GM23338 (cell line): Measurements from ENCODE around the gene CD4.

Source experiments
- CREB1 ChIP-seq: fragments of 250-450 bp; sonication (Bioruptor Pico); IDR thresholded peaks from 2 replicates; pipeline ENCODE4 v1.5.0; 2020; ENCODE audit warnings: low read depth, mild to moderate bottlenecking, moderate library complexity
- CTCF ChIP-seq, 2 experiments: fragments of 200-600 bp in 1 of 2; sonication (generic) in 1 of 2; conservative IDR thresholded peaks; 2 replicates each; pipeline versions ENCODE4 v1.5.1 to v1.6.1; 2016 to 2017; ENCODE audit warnings: antibody characterized with exemption in 2 of 2, low read depth in 2 of 2, mild to moderate bottlenecking in 2 of 2, moderate library complexity in 1 of 2
- ETS1 ChIP-seq: IDR thresholded peaks from 2 replicates; pipeline ENCODE4 v1.6.1; 2016; ENCODE audit warnings: antibody characterized with exemption
- EZH2 ChIP-seq: fragments of 200-600 bp; sonication (generic); IDR thresholded peaks from one replicate; pipeline ENCODE4 v1.8.0; 2017; ENCODE audit warnings: antibody characterized with exemption, mild to moderate bottlenecking, low read depth; ENCODE audit not compliant: unreplicated experiment
- EZH2phosphoT487 ChIP-seq: fragments of 200-600 bp; sonication (generic); IDR thresholded peaks from one replicate; pipeline ENCODE4 v1.8.1; 2018; ENCODE audit warnings: antibody characterized with exemption; ENCODE audit not compliant: unreplicated experiment
- NANOG ChIP-seq: IDR thresholded peaks from 2 replicates; pipeline ENCODE4 v1.6.1; 2016; ENCODE audit warnings: antibody characterized with exemption, borderline replicate concordance
- POLR2AphosphoS5 ChIP-seq: IDR thresholded peaks from 2 replicates; pipeline ENCODE4 v1.6.1; 2016; ENCODE audit warnings: antibody characterized with exemption, low read depth
- REST ChIP-seq: IDR thresholded peaks from one replicate; pipeline ENCODE4 v1.6.1; 2018; ENCODE audit warnings: antibody characterized with exemption; ENCODE audit not compliant: unreplicated experiment
- STAT1 ChIP-seq: IDR thresholded peaks from one replicate; pipeline ENCODE4 v1.6.1; 2016; ENCODE audit warnings: antibody characterized with exemption; ENCODE audit not compliant: unreplicated experiment
- ZNF114 ChIP-seq: fragments of 250-450 bp; sonication (Bioruptor Pico); IDR thresholded peaks from 2 replicates; pipeline ENCODE4 v1.5.0; 2020; ENCODE audit warnings: mild to moderate bottlenecking, moderate library complexity
- ZNF331 ChIP-seq: fragments of 250-450 bp; sonication (Bioruptor Pico); IDR thresholded peaks from 2 replicates; pipeline ENCODE4 v1.5.0; 2020; ENCODE audit warnings: low read depth, mild to moderate bottlenecking, moderate library complexity

- TF ChIP-seq CTCF (conservative IDR thresholded peaks at IDR 0.05; ENCODE audit: low read depth in 2 of 2), result no peak
- TF ChIP-seq EZH2, result no peak
- TF ChIP-seq POLR2AphosphoS5, result 0 out of 2 replicates have a peak, but pooled peaks have one; percentile 41
- TF ChIP-seq CREB1 (CRISPR knock-in tag), result peak; percentile 75
- no peak for TF ChIP-seq REST
- no peak for TF ChIP-seq ZNF331 (CRISPR knock-in tag)
- no peak for TF ChIP-seq EZH2phosphoT487
- no peak for TF ChIP-seq ETS1
- no peak for TF ChIP-seq NANOG
- TF ChIP-seq STAT1, result no peak
- TF ChIP-seq ZNF114, result no peak
These were observed 39.6 kb downstream of the CD4 start for GRCh38 chr12:6828781-6829535.
